Tibial nerve (tissue), 4 donors: ENCODE measurements around the gene TOP1.

Experiments used
- CTCF ChIP-seq, 5 experiments: fragments of 200-600 bp in 3 of 5; fragments of 450-650 bp in 2 of 5; sonication (generic) in 3 of 5; IDR thresholded peaks; one replicate each; pipeline ENCODE4 v1.5.1; 2016 to 2019; ENCODE audit warnings: antibody characterized with exemption in 5 of 5, mild to moderate bottlenecking in 3 of 5, moderate library complexity in 2 of 5
- EP300 ChIP-seq, 2 donors: sonication (generic); formaldehyde crosslinking; IDR thresholded peaks; one replicate each; pipeline ENCODE4 v1.6.1; 2017; ENCODE audit warnings: antibody characterized with exemption in 2 of 2, mild to moderate bottlenecking in 1 of 2

DNA sequence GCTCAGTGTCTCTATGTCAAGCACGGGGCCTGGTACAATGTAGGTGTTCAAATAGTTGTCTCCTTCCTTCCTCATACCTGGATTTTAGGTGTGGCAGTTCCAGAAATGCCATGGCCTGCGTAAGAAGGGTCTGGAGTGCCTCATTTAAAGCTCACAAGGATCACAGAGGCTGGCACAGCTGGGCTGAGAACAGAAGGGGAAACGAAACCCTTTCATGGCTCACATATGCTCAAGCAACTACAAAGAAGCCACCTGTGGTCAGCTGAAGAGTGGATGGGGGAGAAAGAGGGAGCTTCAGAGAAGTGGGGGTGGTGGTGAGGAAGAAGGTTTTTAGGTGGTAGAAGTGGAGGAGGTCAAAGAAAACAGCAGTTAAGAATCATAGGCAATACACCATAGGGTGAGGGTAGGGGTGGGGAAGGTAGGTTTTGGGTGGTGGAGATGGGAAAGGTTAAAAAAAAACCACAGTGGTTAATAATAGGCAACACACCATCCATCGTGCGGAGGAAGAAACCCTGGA, 17.0 kb upstream of the TOP1 start:
- TF ChIP-seq EP300 (IDR thresholded peaks at IDR 0.05), result no peak
- no peak for TF ChIP-seq CTCF (IDR thresholded peaks at IDR 0.05)
